ENCODE results near the gene CPED1. TPM values are rescaled to one million over a fixed set of nuclear protein-coding genes. Genes with fewer than 3 reads are reported as not detected.
"Not testable (repeated sequence)": the region's sequence is repeated elsewhere in the genome, so short reads cannot be mapped to it uniquely, and the experiment has no call there.

Gene CPED1
- total and polyA plus RNA-seq, 11 donors: 3.6 to 51.2 (median 24.8) TPM

- Histone ChIP-seq H3K36me3 (no peaks in the 10 kb centered on the region), H3K9me3 (no peaks in the 10 kb centered on the region), H3K4me1 (peaks cover 0 to 29% (median 0%) of the 10 kb centered on the region in 12 donors), H3K27ac (no peak overlapping the region), H3K4me3 (no peak overlapping the region), H3K27me3 (no peaks in the 10 kb centered on the region)
- no peak for ATAC-seq
- intact Hi-C loops (cut with DNase I): loop anchor here in 1 of 10 donors (10.0 kb wide), 1 partner anchor 63 kb away; no protein-coding TSS in a partner anchor
- no peak for DNase-seq
- TF ChIP-seq POLR2A (IDR thresholded peaks at IDR 0.05) (no peak), CTCF (IDR thresholded peaks at IDR 0.05) (no peak)
Measured at GRCh38 chr7:121182281-121182680, 193.8 kb downstream of the CPED1 start.

GRCh38 chr7:121182902-121183301 lies 194.4 kb downstream of the CPED1 start:
- no peak overlapping the region for H3K27ac ChIP-seq
- H3K9me3 ChIP-seq: no peaks in the 10 kb centered on the region
- DNase-seq (no peak), ATAC-seq (no peak)
- H3K36me3 ChIP-seq: no peaks in the 10 kb centered on the region
- peaks cover 0 to 29% (median 0%) of the 10 kb centered on the region in 12 donors for H3K4me1 ChIP-seq
- intact Hi-C loops (cut with DNase I): loop anchor here in 1 of 10 donors (10.0 kb wide), 1 partner anchor 62 kb away; no protein-coding TSS in a partner anchor
- H3K4me3 ChIP-seq: no peak overlapping the region
- H3K27me3 ChIP-seq: no peaks in the 10 kb centered on the region
- TF ChIP-seq CTCF (IDR thresholded peaks at IDR 0.05) (no peak), POLR2A (IDR thresholded peaks at IDR 0.05) (no peak)

- intact Hi-C loops (cut with DNase I): loop anchor here in 1 of 10 donors (10.0 kb wide), 1 partner anchor 61 kb away; no protein-coding TSS in a partner anchor
- WGBS, 4 donors: 94 to 99% (median 96%) methylated on average over 4 of the region's 4 CpGs
- peaks cover 0 to 25% (median 0%) of the 10 kb centered on the region in 12 donors for H3K4me1 ChIP-seq
- not testable (repeated sequence) for H3K9me3 ChIP-seq, ATAC-seq, DNase-seq, H3K27ac ChIP-seq, H3K27me3 ChIP-seq, H3K36me3 ChIP-seq, H3K4me3 ChIP-seq
Measured at GRCh38 chr7:121183883-121184282, 195.4 kb downstream of the CPED1 start.

GRCh38 chr7:121186746-121187145 lies 198.2 kb downstream of the CPED1 start:
- 71 to 88% (median 83%) methylated on average over 1 of the region's 1 CpG for WGBS, 4 donors
- H3K9me3 ChIP-seq: no peaks in the 10 kb centered on the region
- no peak overlapping the region for H3K4me3 ChIP-seq
- TF ChIP-seq CTCF (IDR thresholded peaks at IDR 0.05) (no peak), POLR2A (IDR thresholded peaks at IDR 0.05) (no peak)
- peaks cover 0 to 15% (median 0%) of the 10 kb centered on the region in 12 donors for H3K4me1 ChIP-seq
- no peak for ATAC-seq
- H3K36me3 ChIP-seq: no peaks in the 10 kb centered on the region
- intact Hi-C loops (cut with DNase I): loop anchor here in 1 of 10 donors (10.0 kb wide), 1 partner anchor 58 kb away; no protein-coding TSS in a partner anchor
- H3K27me3 ChIP-seq: no peaks in the 10 kb centered on the region
- H3K27ac ChIP-seq: no peak overlapping the region
- DNase-seq: no peak

- no peaks in the 10 kb centered on the region for H3K27me3 ChIP-seq
- H3K9me3 ChIP-seq: no peaks in the 10 kb centered on the region
- H3K4me3 ChIP-seq: no peak overlapping the region
- intact Hi-C loops (cut with DNase I): loop anchor here in 1 of 10 donors (10.0 kb wide), 1 partner anchor 58 kb away; no protein-coding TSS in a partner anchor
- ATAC-seq (no peak), DNase-seq (no peak)
- H3K4me1 ChIP-seq: peaks cover 0 to 12% (median 0%) of the 10 kb centered on the region in 12 donors
- H3K27ac ChIP-seq: no peak overlapping the region
- 88 to 99% (median 95%) methylated on average over 3 of the region's 3 CpGs for WGBS, 4 donors
- no peak for TF ChIP-seq CTCF (IDR thresholded peaks at IDR 0.05)
- no peaks in the 10 kb centered on the region for H3K36me3 ChIP-seq
Measured at GRCh38 chr7:121187222-121187621, 198.7 kb downstream of the CPED1 start.
